Uterus (tissue), 4 donors: ENCODE results near the gene DRC7. TPM values are rescaled to one million over a fixed set of nuclear protein-coding genes. Genes with fewer than 3 reads are reported as not detected.

Source experiments
- DNase-seq, 2 donors: peaks; one replicate each; pipeline ENCODE4 v3.0.0-alpha.2; 2019 to 2020
- H3K27ac ChIP-seq, 2 donors: fragments of 200-600 bp; sonication (generic); 1 replicate in 1 of 2; 2 replicates in 1 of 2; pipeline ENCODE4 v1.5.1; 2016 to 2018
- H3K27me3 ChIP-seq, 2 donors: fragments of 200-600 bp; sonication (generic); one replicate each; pipeline ENCODE4 v1.5.1; 2018 to 2019; ENCODE audit warnings: control low read depth in 1 of 2
- H3K36me3 ChIP-seq, 2 donors: fragments of 200-600 bp; sonication (generic); one replicate each; pipeline ENCODE4 v1.5.1; 2019; ENCODE audit warnings: control low read depth in 1 of 2
- H3K4me1 ChIP-seq, 2 donors: fragments of 200-600 bp; sonication (generic); one replicate each; pipeline ENCODE4 v1.5.1; 2018 to 2019; ENCODE audit warnings: control low read depth in 1 of 2
- H3K4me3 ChIP-seq, 2 donors: fragments of 200-600 bp; sonication (generic); 1 replicate in 1 of 2; 2 replicates in 1 of 2; pipeline ENCODE4 v1.5.1; 2018 to 2019; ENCODE audit warnings: mild to moderate bottlenecking in 1 of 2
- H3K9me3 ChIP-seq, 2 donors: fragments of 200-600 bp; sonication (generic); one replicate each; pipeline ENCODE4 v1.5.1; 2019; ENCODE audit warnings: control low read depth in 1 of 2
- CTCF ChIP-seq, 4 experiments: fragments of 200-600 bp in 2 of 4; fragments of 450-650 bp in 2 of 4; sonication (generic) in 2 of 4; IDR thresholded peaks; one replicate each; pipeline ENCODE4 v1.5.1; 2016 to 2019; ENCODE audit warnings: antibody characterized with exemption in 4 of 4, mild to moderate bottlenecking in 2 of 4, moderate library complexity in 1 of 4
- POLR2A ChIP-seq, 2 donors: fragments of 450-650 bp; IDR thresholded peaks; one replicate each; pipeline ENCODE4 v1.6.1; 2016; ENCODE audit warnings: antibody characterized with exemption in 2 of 2, mild to moderate bottlenecking in 1 of 2, moderate library complexity in 1 of 2
- intact Hi-C: fragments of 100-400 bp; cut with DNase I; formaldehyde crosslinking; loops from one replicate; pipeline ENCODE4 v1.15.1; 2023; ENCODE audit warnings: low total_unique reads
- total RNA-seq, 4 donors: library from RNA; depleted of rRNA in 3 of 4; stranded (reverse); fragments of >200 nt in 3 of 4; gene quantifications; one replicate each; pipeline versions ENCODE4 v1.1.0 to v1.2.4, GENCODE V29; 2014 to 2023
- donor health status: DM: yes; HTN: yes; CAD: no.

The DRC7 gene
- total RNA-seq, 4 donors from 2014 or later, result 0.18 to 5.4 TPM; not detected in 2

- H3K36me3 ChIP-seq, result no peaks in the 10 kb centered on the region
- no peaks in the 10 kb centered on the region for H3K27me3 ChIP-seq
- H3K9me3 ChIP-seq, result no peaks in the 10 kb centered on the region
- H3K4me3 ChIP-seq, result no peak overlapping the region
- TF ChIP-seq POLR2A (IDR thresholded peaks at IDR 0.05) (no peak), CTCF (IDR thresholded peaks at IDR 0.05) (no peak)
- intact Hi-C loops, result no loop called here
- DNase-seq, result no peak
- no peak overlapping the region for H3K27ac ChIP-seq
- no peaks in the 10 kb centered on the region for H3K4me1 ChIP-seq
These were observed 30.0 kb upstream of the DRC7 start for GRCh38 chr16:57664662-57665025.

GRCh38 chr16:57665541-57665940 lies 29.1 kb upstream of the DRC7 start:
- H3K4me3 ChIP-seq, result no peak overlapping the region
- intact Hi-C loops, result no loop called here
- TF ChIP-seq POLR2A (IDR thresholded peaks at IDR 0.05) (no peak), CTCF (IDR thresholded peaks at IDR 0.05) (no peak)
- no peaks in the 10 kb centered on the region for H3K4me1 ChIP-seq
- DNase-seq, result no peak
- no peaks in the 10 kb centered on the region for H3K36me3 ChIP-seq
- H3K27ac ChIP-seq, result no peak overlapping the region
- H3K9me3 ChIP-seq, result no peaks in the 10 kb centered on the region
- no peaks in the 10 kb centered on the region for H3K27me3 ChIP-seq

GRCh38 chr16:57666353-57667047 lies 28.1 kb upstream of the DRC7 start:
- TF ChIP-seq CTCF (IDR thresholded peaks at IDR 0.05), result no peak
- TF ChIP-seq POLR2A (IDR thresholded peaks at IDR 0.05), result no peak
- no peaks in the 10 kb centered on the region for H3K27me3 ChIP-seq
- H3K27ac ChIP-seq, result no peak overlapping the region
- no peaks in the 10 kb centered on the region for H3K4me1 ChIP-seq
- intact Hi-C loops, result no loop called here
- H3K9me3 ChIP-seq, result no peaks in the 10 kb centered on the region
- no peak overlapping the region for H3K4me3 ChIP-seq
- no peaks in the 10 kb centered on the region for H3K36me3 ChIP-seq
- DNase-seq, result no peak

GRCh38 chr16:57667048-57667525 lies 27.5 kb upstream of the DRC7 start:
- DNase-seq, result no peak
- Histone ChIP-seq H3K9me3 (no peaks in the 10 kb centered on the region), H3K36me3 (no peaks in the 10 kb centered on the region), H3K27me3 (no peaks in the 10 kb centered on the region), H3K27ac (no peak overlapping the region), H3K4me3 (no peak overlapping the region), H3K4me1 (no peaks in the 10 kb centered on the region)
- TF ChIP-seq CTCF (IDR thresholded peaks at IDR 0.05) (no peak), POLR2A (IDR thresholded peaks at IDR 0.05) (no peak)
- intact Hi-C loops, result no loop called here

- no peak overlapping the region for H3K27ac ChIP-seq
- no peaks in the 10 kb centered on the region for H3K4me1 ChIP-seq
- intact Hi-C loops, result no loop called here
- no peak for TF ChIP-seq POLR2A (IDR thresholded peaks at IDR 0.05)
- no peak for TF ChIP-seq CTCF (IDR thresholded peaks at IDR 0.05)
- no peaks in the 10 kb centered on the region for H3K27me3 ChIP-seq
- H3K36me3 ChIP-seq, result no peaks in the 10 kb centered on the region
- H3K9me3 ChIP-seq, result no peaks in the 10 kb centered on the region
- no peak for DNase-seq
- no peak overlapping the region for H3K4me3 ChIP-seq
These were observed 26.9 kb upstream of the DRC7 start for GRCh38 chr16:57667526-57668262.
